T1000 (cell line): ENCODE data around the gene RIPK3.

Experiments used
- DNase-seq: peaks from one replicate; lab custom pipeline; 2025; ENCODE audit warnings: mixed read lengths; lab: John Stamatoyannopoulos, UW

RIPK3 gene

GRCh38 chr14:24347134-24347533 is 7.3 kb upstream of the RIPK3 start:
- DNase-seq: no peak

- no peak for DNase-seq
Measured at GRCh38 chr14:24343795-24344660, 4.2 kb upstream of the RIPK3 start.

DNA sequence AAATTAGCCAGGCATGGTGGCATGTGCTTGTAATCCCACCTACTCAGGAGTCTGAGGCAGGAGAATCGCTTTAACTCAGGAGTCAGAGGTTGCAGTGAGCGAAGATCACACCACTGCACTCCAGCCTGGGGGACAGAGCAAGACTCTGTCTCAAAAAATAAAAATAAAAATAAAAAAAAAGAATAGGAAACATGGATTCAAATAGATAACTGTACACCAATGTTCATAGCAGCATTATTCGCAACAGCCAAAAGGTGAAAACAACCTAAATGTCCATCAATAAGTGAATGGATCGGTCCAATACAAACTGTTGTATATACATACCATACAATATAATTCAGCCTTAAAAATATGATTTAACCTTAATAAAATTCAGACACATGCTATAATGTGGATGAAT is 3.1 kb upstream of the RIPK3 start:
- DNase-seq: no peak

DNA sequence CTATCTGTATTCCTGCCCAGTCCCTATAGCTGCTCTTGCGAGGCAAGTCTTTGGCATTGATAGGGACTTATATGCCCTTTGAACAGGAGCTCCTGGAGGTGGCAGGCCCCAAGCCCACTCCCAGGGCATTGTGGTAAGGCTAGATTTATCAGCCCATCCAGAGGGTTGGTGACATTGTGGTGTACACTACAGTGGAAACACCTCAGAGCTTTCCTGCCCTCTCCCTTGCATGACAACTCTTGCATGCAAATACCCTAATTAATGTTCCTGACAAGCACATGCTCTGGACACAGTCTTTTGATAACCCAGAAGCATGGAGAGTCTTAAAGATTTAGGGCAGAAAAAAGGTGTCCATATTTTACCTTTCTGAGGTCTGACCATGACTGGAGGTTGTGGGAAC is 815 bp upstream of the RIPK3 start:
- no peak for DNase-seq

- DNase-seq: no peak
Measured at GRCh38 chr14:24338843-24339242, 948 bp downstream of the RIPK3 start.

GRCh38 chr14:24337824-24338175 is 2.0 kb downstream of the RIPK3 start:
- no peak for DNase-seq

GRCh38 chr14:24337144-24337823 is 2.5 kb downstream of the RIPK3 start:
- DNase-seq: no peak

DNA sequence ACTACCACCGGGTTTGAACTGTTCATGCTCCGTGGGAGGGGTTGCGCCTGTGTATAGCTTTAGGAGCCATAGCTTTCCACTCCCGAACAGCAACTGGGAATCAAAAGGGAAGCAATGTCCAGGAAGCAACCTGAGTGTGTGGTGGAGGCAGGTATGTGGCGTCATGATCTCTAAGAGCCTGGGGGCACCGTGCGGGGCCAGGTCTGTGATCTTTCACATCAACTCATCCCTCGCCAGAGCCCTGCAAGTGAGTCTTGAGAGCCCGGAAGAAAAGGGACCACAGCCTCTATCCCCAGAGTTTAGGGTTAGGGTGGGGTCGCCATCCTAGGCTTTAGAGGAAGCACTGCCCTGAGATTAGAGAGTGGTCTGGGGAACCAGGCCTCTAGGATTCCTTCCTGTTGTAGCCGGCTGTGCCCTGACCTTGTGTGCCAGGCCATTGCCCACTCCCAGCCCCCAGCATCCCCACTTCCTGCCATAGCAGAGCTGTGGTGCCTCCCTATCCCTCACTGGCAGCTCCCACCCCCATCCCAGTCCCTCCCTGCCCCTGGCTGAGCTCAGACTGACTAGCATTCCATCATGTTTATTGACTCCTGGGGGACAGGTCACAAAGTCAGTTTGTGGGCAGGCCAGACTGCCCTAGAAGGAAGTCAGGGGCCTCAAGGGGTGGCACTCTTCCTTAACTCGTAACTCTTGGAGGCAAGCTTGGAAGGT is 4.2 kb downstream of the RIPK3 start:
- DNase-seq: no peak

- no peak for DNase-seq
Measured at GRCh38 chr14:24334431-24335291, 5.1 kb downstream of the RIPK3 start, which contains the start of gene ADCY4. Gene ADCY4, minus strand, starts transcription at chr14:24335071. Its CDS starts 419 bp downstream, at chr14:24334652.

DNA sequence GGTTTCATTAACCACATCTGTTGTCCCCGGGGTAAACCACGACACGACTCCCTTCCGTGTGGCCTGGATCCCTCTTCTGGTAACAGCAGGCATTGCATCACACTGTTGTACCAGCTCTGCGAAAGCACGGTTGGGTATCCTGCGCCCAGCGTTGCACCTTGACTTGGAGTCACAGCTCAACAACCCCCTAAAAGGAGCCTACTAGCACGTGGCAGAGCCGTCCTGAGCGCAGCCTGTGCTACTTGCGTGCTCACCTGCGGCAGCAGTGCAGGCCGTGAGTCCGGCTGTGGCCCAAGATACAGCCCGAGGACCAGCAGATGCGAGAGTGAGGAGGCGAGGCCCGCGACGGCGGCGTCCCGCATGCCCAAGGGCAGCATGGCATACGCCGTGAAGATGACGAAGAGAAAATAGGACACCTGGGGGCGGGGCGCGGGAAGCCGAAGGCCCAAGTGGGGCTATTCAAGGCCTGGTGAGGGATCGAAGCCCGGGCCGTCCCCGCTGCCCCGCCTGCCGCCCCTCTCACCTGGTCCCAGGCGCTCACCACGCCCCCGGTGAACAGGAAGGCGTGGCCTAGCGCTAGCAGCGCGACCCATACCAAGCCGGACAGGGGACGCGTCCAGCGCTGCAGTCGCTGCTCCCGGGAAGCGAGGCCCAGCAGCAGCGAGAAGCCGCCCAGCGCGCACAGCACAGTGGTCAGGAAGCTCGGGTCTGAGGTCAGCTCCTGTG is 7.4 kb downstream of the RIPK3 start:
- DNase-seq: peak; percentile 17

DNA sequence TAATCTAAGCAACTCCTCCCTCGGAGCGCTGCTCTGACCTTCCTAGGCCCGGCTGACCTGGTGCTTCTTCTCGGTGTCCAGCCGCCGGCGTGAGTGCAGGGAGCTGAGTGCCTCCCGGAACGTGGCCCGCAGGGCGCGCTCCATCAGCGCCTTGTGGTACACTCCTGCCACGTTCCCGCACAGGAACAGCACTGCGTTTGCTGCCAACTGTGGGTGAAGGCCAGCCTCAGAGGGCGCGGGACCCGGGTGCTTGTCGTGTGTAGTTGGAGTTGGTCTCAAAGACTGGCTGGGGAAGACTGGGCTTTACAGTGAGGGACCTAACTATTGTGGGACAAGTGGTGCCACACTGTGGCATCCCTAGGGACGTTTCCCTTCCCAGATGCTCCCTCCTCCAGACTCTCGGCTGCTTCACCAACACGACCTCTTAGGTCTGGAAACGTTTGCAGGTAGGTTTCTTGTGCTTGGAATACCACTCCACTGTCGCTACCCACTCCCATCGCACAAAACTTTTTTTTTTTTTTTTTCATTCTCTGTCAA is 8.0 kb downstream of the RIPK3 start:
- DNase-seq: no peak

GRCh38 chr14:24330973-24331674 is 8.7 kb downstream of the RIPK3 start:
- DNase-seq: no peak

DNA sequence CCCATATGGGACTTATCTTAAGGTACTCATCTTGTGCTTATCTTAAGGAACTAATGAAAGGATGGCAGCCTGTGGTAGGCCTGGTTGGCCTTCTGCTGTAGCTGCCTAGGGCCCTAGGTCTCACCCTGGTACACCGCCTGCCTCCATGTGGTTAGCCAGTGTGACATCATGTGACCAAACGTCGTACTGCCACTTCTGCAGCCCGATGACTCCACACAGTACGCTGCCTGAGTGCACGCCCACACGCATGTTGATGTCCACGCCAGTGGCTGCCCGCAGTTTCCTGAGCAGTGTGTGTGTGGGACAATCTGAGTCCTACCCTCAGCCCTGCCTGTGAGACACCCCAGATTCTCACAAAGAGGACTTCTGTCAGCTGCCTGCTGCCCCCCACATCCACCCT is 10.1 kb downstream of the RIPK3 start:
- DNase-seq: no peak

DNA sequence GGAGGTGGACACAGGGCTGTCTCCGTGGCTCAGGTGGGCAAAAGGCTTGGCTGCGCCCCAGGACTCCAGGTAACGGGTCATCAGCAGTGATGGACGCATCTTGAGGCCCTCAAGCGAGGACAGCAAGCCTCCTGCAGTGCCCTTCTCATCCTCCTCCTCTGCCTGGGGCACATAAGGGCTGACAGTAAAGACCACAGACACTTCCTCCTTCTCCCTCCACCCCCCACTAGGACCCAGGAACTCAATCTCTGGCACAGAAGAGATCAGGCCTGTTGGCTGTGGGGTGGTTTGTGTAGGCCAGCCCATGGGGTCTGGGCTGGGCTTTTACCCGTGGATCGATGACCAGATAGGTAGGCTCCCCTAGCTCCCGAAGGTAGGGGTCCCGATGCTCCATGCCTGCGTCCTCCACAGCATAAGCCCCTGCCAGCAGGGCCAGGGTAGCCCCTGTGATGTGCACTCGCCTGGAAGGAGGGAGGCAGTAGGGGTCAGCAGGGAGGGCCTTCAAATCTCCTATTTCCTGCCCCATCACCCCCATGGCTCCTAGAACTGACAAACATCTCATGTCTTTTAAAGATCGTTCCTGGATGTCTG is 10.6 kb downstream of the RIPK3 start:
- no peak for DNase-seq

DNA sequence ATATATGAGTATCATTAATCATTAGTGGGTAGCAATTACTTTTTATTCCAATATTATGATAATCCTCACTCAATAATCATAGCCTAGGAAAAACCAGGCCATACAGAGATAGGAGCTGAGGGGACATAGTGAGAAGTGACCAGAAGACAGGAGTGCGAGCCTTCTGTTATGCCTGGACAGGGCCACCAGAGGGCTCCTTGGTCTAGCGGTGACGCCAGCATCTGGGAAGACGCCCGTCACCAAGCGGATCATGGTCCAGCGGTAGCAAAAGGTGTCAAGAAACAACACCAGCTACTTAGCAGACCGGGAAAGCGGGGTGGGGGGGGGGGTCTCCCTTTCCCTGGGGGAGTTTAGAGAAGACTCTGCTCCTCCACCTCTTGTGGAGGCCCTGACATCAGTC is 11.9 kb downstream of the RIPK3 start:
- peak; percentile 16 for DNase-seq

- DNase-seq: no peak
Measured at GRCh38 chr14:24327303-24327702, 12.5 kb downstream of the RIPK3 start.

DNA sequence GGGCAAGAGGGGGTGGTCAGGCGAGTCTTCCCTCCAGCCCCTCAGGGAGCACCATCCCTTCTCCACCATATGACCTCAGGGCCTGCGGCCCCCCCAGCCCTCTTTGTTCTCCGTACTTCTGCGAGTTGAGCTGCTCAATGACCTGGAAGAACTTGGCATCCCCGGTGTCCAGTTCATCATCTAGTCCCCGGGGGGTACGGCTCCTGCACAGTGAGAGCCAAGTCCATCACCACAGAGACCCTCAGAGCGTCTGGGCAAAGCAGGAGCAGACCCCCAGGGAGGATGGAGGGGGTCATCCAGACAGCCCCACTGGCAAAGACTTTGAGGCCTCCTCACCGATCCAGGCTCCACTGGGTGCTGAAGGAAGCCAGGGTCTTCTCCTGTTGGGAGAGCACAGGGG is 13.8 kb downstream of the RIPK3 start:
- DNase-seq: no peak

DNA sequence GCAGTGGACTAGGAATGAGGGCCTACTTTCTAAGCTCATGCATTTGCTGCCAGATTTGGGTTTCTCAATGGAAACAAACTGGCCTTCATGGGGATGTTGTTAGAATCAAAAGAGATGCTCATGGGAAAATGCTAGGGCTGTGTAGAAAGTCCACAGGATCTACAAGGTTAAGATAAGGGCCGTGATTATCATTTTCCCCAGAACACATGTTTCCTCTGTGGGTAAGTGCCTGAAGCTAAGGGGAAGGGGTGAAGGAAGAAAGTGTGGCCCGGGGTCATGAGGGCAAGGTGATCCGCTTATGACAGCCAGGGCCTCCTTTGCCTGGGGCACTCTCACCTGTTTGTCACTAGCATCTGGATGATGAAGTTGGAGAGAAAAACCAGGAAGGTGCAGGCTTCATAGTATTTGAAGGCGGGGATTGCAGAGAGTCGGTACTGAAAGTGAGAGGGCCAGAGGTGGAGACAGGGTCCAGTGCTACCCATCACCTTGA is 14.7 kb downstream of the RIPK3 start:
- DNase-seq: no peak

- no peak for DNase-seq
Measured at GRCh38 chr14:24324024-24324423, 15.8 kb downstream of the RIPK3 start.

DNA sequence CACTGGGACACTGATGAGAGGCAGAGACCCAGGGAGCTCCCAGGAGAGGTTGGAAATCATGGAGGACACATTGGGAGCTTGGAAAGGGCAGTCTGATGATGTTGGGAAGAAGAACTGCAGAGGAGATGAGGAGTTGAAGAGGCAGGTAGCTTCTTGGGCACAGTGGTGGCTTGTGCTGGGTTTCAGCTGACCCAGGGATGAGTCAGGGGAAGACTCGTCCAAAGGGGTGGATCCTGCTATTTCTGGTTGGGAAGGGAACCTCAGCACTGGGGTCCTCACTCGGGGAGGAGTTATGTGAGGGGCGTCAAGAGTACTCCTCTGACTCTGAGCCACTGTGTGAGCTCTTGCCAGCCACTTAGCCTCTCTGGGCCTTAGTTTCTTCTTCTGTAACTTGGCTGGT is 16.4 kb downstream of the RIPK3 start:
- no peak for DNase-seq
